GM21825 (cell line): ENCODE measurements around the gene TCEANC2.
A peak's percentile ranks its signal among the peaks of the same experiment; 100 is the strongest.
"Not testable (repeated sequence)": the region's sequence is repeated elsewhere in the genome, so short reads cannot be mapped to it uniquely, and the experiment has no call there.

Source experiments
- ATAC-seq: cut with Tn5 transposase; IDR thresholded peaks from one replicate; pipeline ENCODE4 v1.9.1; 2021; ENCODE audit warnings: mild to moderate bottlenecking, moderate library complexity; ENCODE audit not compliant: unreplicated experiment

Gene TCEANC2

DNA sequence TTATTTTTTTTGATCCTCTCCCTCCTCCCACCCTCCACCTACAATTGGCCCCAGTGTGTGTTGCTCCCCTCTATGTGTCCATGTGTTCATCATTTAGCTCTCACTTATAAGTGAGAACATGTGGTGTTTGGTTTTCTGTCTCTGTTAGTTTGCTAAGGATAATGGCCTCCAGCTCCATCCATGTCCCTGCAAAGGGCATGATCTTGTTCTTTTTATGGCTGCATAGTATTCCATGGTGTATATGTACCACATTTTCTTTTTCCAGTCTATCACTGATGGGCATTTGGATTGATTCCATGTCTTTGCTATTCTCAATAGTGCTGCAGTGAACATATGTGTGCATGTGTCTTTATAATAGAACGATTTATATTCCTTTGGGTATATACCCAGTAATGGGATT lies 28.6 kb upstream of the TCEANC2 start:
- ATAC-seq = not testable (repeated sequence)

DNA sequence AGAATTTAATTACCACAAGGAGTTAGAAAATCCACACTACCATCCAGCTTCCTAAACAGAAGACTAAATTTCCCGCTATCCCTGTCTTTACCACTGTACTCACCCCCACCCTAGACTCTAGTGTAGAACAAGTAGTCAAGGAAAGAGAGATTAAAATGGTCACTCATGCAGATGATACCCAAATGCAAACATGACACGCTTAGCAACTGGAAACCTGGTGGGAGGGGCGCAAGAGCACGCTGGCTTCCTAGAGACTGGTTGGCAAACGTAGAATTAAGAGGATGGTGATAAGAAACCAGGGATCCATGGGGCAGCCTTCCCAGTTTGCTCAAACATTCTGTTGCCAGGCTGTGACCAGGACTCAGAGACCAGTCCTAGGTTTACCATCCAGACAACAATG lies 25.6 kb upstream of the TCEANC2 start:
- no peak for ATAC-seq

- no peak for ATAC-seq
These were observed 24.8 kb upstream of the TCEANC2 start for GRCh38 chr1:54028306-54029251.

DNA sequence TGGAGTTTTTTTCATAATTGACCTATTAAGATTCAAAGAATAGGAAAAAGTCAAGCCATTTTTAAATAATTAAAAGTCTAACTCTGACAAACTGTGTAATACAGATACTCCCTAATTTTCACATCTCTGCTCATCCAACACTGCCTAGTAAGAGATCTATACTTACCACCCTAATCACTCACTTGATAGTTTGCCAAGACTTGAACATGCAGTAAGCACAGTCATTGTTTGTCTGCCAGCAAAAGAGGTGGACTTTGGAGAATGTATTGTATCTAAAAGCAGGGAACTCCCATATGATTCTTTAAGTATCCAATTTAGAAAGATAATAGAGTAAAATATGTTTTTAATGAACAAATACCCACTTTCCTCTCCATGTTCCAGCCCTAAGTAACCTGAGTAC lies 15.9 kb upstream of the TCEANC2 start:
- no peak for ATAC-seq

GRCh38 chr1:54041806-54042205 lies 11.6 kb upstream of the TCEANC2 start:
- no peak for ATAC-seq

- no peak for ATAC-seq
These were observed 7.9 kb upstream of the TCEANC2 start for GRCh38 chr1:54045496-54045895.

GRCh38 chr1:54046671-54047383 lies 6.6 kb upstream of the TCEANC2 start:
- no peak for ATAC-seq

DNA sequence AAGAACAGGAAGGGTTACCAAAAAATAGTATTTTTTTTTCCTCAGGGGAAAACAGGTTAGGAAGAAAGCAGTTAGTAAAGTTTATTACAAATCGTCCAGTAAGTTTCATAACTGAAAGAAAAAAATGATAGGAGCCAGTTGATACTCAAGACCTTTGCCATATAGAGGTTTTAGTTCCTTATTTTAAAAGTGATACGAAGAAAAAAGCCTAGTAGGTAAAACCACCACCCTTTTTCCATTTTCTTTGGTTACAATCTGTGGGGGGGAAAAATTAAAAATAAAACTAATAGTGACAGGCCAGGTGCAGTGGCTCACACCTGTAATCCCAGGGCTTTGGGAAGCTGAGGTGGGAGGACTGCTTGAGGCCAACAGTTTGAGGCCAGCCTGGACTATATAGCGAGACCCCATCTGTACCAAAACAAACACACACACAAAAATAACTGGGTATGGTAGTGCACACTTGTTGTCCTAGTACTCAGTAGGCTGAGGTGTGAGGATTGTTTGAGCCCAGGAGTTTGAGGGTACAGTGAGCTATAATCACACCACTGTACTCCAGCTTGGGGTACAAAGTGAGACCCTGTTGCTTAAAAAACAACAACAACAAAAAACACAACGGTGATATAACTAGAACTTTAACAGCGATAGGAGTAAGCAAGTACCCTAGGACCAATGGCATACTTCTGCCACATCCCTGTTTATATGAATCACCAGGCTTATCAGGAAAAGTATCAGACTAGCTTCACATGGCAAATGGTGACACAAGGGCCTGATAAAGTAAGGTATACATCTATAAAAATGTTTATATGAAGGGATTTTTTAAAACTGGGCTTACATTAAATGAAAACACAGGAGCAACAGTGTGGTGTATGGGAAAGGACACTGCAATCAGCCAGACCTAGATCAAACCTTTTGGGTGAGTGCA lies 5.8 kb upstream of the TCEANC2 start:
- ATAC-seq = no peak

- not testable (repeated sequence) for ATAC-seq
These were observed 3.0 kb upstream of the TCEANC2 start for GRCh38 chr1:54050435-54050834.

DNA sequence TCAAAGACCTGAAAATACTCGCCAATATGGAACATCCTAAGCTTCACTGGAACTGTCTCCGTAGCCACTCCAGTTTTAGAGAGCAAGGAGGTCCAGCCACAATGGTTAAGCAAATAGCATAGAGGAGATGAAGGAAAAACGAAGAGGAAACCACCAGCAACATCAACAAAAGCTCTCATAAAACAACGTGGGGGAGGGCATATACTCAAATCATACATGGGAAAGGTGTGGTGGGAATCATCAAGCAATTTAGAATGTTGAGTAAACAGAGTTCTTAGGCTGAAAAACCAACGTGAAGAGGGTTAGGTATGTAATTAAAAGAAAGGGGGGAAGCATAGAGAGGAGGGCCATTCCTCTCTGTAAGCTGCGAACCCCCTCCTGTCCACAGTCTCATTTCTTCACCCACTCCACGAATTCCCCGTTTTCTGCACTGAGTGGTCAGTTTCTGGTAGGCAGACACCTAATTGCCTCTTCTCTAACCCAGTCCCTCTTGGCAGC lies 1.4 kb upstream of the TCEANC2 start:
- ATAC-seq = no peak

- ATAC-seq = peak; percentile 7
These were observed 926 bp upstream of the TCEANC2 start for GRCh38 chr1:54052431-54052933.

DNA sequence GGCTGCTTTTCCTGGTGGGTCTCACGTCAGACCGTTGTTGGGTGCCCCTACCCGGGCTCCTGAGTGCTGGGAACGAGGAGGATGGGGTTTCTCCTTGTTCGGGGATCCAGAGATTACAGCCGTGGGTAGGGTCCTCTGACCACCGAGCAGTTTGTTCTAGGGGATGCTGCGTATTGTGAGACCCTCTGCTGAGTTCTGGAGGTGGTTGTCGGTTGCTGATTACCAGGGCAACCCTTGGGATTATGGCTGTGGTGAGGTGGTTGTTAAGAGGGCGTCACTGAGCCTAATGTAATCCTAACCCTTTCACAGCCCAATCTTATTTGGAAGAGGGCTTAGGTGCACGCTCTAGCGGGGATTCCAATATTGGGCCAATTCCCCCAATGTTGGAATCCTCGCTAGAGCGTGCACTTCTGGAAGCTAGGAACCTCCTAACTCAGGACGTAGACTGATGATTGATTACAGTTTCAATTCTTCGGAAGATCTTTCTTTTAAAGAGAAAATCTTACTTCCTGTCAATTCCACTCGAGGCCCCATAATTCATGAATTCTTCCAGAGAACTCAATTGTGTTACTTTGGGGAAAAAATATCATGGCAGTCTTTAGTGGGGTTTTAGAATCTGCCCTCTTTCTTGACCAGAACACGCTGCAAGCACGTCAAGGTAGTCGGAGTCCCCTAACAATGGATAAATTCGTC lies 483 bp downstream of the TCEANC2 start:
- ATAC-seq = no peak

DNA sequence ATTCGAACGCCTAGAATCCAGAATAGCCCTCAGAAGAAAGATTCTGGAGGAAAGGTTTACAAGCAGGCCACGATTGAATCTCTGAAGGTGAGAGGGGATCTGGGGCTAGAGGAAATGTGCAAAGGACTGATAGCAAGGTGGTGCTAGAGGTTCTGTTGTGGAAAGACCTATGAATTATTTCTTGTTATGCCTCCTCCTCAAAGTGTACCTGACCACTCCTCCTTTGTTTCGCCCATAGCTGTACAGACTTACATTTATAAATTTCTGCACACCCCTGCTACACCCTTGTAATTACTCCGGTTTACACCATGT lies 986 bp downstream of the TCEANC2 start:
- no peak for ATAC-seq

DNA sequence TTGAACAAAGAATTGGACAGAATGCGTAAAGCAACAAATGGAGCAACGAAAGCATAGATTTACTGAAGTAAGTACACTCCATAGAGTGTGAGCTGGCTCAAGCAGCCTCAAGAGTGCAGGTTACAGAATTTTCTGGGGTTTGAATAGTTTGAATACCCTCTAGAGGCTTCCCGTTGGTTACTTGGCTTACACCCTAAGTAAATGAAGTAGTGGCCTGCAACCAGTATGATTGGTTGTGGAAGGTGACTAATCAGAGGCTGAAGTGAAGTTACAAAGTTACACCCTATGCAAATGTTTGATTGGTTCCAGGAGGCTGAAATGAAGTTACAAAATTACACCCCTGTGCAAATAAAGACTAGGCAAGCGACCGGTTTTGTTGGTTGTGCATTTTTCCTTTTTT lies 10.9 kb downstream of the TCEANC2 start:
- no peak for ATAC-seq

DNA sequence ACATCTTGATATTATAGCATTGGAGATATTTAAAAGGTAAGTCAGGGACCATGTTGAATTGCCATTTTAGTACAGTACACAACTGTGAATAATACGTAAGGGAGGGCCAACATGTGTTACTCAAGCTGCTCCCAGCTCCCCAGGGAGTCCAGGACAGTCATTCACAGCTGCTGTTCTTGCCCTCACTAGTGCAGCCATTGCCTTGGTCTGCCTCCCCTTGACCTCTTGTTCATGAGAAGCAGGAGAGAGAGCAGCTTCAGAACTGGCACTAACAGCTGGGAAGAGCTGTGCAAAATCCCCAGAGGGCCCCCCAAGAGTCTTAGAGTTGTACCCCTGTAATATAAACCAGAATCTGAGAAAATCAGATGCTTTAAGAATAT lies 16.4 kb downstream of the TCEANC2 start:
- no peak for ATAC-seq

GRCh38 chr1:54070171-54070837 lies 16.9 kb downstream of the TCEANC2 start:
- ATAC-seq = peak; percentile 57

DNA sequence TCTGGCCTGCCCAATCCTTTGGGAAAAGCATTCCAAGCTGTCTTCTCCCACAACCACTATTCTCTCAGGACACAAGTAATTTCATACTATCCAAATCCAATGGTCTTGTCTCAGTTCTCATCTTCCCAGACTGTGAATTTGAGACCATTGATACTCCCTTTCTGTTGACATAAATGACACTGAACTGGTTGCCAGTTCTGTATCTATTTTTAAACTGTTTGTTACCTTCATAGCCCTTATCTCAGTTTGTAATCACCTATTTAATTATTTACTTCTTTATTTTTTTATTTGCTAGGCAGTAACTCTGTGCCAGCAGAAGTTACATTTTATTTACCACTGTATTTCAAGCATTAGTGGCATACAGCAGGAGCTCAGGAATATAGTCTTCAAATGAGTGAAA lies 24.0 kb downstream of the TCEANC2 start:
- ATAC-seq = no peak

GRCh38 chr1:54080598-54081049 lies 27.2 kb downstream of the TCEANC2 start:
- no peak for ATAC-seq
